Measurements from ENCODE around the gene COX4I1.

COX4I1 gene

DNA sequence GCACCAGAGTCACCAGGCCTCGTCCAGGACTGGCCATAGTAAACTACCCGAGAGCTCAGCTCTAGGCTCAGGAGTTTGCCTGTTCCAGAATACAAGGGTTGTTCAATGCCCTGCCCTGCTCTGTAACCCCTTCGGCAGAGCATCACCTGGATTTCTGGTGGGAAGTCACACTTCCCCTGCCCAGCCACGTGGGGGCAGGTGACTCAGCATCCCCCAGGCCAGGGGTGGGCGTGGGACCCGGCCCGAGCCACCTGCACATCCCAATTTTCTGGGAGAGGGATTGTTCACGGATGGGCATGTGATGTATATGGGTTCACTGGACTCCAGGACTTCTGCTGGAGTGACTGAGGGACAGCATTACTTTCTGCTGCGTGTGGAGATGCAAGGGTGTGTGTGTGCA lies 25.8 kb downstream of the COX4I1 start:
- H3K9me3 ChIP-seq (ENCODE audit: control insufficient read depth, insufficient read depth, low read length) = no peaks in the 10 kb centered on the region
- H3K4me1 ChIP-seq (ENCODE audit: control insufficient read depth, insufficient read depth, low read length) = no peaks in the 10 kb centered on the region
- no peaks in the 10 kb centered on the region for H3K36me3 ChIP-seq (ENCODE audit: control insufficient read depth, insufficient read depth, low read length)
- no peak overlapping the region for H3K4me3 ChIP-seq (ENCODE audit: low read depth, low read length)
- H3K27ac ChIP-seq (ENCODE audit: low read depth, low read length) = no peak overlapping the region
- H3K27me3 ChIP-seq (ENCODE audit: control insufficient read depth, insufficient read depth, low read length) = peaks cover 9% of the 10 kb centered on the region
- H3K9ac ChIP-seq (ENCODE audit: low read depth, low read length) = no peak overlapping the region

DNA sequence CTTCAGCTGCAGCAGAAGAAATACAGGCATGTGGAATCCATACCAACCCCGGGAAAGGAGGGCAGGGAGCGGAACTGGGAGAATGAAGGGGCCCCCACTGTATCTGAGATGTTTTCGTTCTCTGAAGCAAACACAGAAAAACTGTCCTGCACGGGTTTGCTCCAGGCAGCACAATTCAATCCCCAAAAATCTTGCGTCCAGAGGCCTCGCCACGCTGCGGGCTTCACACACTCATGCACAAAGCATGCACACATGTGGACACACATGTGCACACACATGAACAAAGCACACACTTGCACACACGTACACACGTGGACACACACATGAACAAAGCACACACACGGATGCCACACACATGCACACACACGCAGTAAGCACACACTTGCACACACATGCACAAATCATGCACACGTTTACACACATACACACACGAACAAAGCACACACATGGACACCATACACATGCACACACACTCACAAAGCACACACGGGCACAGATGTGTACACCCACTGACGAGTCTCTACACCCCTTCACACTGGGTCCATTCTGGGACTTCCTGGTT lies 27.3 kb downstream of the COX4I1 start:
- no peak overlapping the region for H3K27ac ChIP-seq (ENCODE audit: low read depth, low read length)
- H3K27me3 ChIP-seq (ENCODE audit: control insufficient read depth, insufficient read depth, low read length) = no peaks in the 10 kb centered on the region
- no peak overlapping the region for H3K9ac ChIP-seq (ENCODE audit: low read depth, low read length)
- H3K9me3 ChIP-seq (ENCODE audit: control insufficient read depth, insufficient read depth, low read length) = no peaks in the 10 kb centered on the region
- no peak overlapping the region for H3K4me3 ChIP-seq (ENCODE audit: low read depth, low read length)
- H3K4me1 ChIP-seq (ENCODE audit: control insufficient read depth, insufficient read depth, low read length) = no peaks in the 10 kb centered on the region
- H3K36me3 ChIP-seq (ENCODE audit: control insufficient read depth, insufficient read depth, low read length) = no peaks in the 10 kb centered on the region

DNA sequence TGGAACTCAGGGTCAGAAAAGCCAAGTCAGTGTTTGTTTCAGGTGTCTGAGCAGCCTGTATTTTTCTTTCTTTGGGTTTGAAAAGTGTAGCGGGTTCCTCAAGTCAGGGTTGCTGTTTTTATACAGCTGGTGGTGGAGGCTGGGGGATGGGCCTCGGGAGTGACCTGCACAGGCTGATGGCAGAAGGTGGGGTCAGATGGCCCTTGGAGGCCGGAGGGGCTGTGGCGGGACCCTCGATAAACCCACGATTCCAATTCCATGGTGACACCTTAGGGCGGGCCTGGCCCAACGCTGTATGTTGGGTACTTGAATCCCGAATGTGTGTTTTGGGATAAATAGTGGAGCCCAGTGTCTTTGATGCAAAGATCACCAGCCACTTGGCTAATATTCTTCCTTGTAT lies 28.7 kb downstream of the COX4I1 start:
- no peaks in the 10 kb centered on the region for H3K36me3 ChIP-seq (ENCODE audit: control insufficient read depth, insufficient read depth, low read length)
- H3K9ac ChIP-seq (ENCODE audit: low read depth, low read length) = no peak overlapping the region
- no peak overlapping the region for H3K27ac ChIP-seq (ENCODE audit: low read depth, low read length)
- H3K9me3 ChIP-seq (ENCODE audit: control insufficient read depth, insufficient read depth, low read length) = peaks cover 5% of the 10 kb centered on the region; the same call in 1 of the 2 replicates
- no peak overlapping the region for H3K4me3 ChIP-seq (ENCODE audit: low read depth, low read length)
- H3K4me1 ChIP-seq (ENCODE audit: control insufficient read depth, insufficient read depth, low read length) = no peaks in the 10 kb centered on the region
- no peaks in the 10 kb centered on the region for H3K27me3 ChIP-seq (ENCODE audit: control insufficient read depth, insufficient read depth, low read length)

DNA sequence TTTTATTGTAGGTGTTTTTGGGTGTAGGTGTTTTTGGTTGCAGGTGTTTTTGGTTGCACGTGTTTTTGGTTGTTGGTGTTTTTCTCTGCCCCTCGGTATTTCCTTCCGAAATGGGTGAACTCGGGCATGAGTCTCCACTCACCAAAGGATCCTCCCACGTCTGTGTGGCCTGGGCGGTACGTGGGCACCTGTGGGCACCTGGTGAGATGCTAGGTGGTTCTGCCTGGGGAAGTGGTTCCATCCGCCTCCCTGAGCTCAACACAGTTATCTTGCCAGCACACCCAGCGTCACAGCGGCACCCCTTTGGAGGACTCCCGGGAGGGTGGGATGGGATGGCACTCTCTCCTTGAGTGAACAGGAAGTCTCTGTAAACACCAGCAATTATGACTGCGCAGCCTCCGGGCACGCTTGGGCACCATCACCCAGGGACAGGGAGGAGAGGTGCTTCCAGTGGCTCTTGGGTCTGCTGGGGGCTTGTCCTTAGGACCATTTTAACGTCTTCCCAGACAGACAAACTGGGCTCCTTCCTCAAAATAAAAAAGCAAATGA lies 29.8 kb downstream of the COX4I1 start:
- Histone ChIP-seq H3K4me3 (ENCODE audit: low read depth, low read length) (no peak overlapping the region), H3K9ac (ENCODE audit: low read depth, low read length) (no peak overlapping the region), H3K4me1 (ENCODE audit: control insufficient read depth, insufficient read depth, low read length) (no peaks in the 10 kb centered on the region), H3K27ac (ENCODE audit: low read depth, low read length) (no peak overlapping the region), H3K36me3 (ENCODE audit: control insufficient read depth, insufficient read depth, low read length) (no peaks in the 10 kb centered on the region), H3K27me3 (ENCODE audit: control insufficient read depth, insufficient read depth, low read length) (no peaks in the 10 kb centered on the region), H3K9me3 (ENCODE audit: control insufficient read depth, insufficient read depth, low read length) (peaks cover 7% of the 10 kb centered on the region; the same call in 1 of the 2 replicates)

DNA sequence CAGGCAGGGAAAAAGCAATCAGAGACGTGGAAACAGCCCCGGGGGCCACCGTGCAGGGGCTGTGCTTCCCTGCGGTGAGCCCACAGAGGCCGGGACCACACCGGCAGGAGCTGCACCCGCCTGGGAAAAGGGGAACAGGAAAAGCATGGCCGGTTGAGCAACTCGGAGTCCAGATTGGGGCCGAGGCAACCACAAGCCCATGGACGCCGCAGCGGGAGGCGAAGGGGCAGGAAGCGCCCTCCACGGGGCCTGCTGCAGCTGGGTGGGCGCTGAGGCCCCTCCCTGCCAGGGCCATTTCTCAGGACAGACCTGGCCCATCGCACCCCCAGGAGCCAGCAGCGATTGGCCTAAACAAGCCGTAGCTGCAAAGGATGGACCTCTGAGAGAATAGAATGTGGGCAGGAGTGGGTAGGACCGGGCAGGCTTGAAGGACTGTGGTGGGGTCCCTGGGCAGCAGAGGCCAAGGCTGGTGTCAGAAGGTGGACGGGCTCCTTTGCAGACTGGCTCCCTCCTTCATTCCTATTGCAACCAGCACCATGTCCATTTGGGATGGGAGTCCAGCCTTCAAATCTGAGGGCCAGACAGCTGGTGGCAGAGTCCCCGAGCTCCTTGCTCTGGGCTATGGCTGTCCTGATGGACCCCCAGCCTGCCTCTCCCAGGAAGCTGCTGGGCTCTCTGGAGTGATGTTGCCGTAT lies 30.4 kb downstream of the COX4I1 start:
- Histone ChIP-seq H3K4me1 (ENCODE audit: control insufficient read depth, insufficient read depth, low read length) (no peaks in the 10 kb centered on the region), H3K9ac (ENCODE audit: low read depth, low read length) (no peak overlapping the region), H3K27me3 (ENCODE audit: control insufficient read depth, insufficient read depth, low read length) (no peaks in the 10 kb centered on the region), H3K4me3 (ENCODE audit: low read depth, low read length) (no peak overlapping the region), H3K9me3 (ENCODE audit: control insufficient read depth, insufficient read depth, low read length) (peaks cover 7% of the 10 kb centered on the region; the same call in 1 of the 2 replicates), H3K36me3 (ENCODE audit: control insufficient read depth, insufficient read depth, low read length) (no peaks in the 10 kb centered on the region), H3K27ac (ENCODE audit: low read depth, low read length) (no peak overlapping the region)

DNA sequence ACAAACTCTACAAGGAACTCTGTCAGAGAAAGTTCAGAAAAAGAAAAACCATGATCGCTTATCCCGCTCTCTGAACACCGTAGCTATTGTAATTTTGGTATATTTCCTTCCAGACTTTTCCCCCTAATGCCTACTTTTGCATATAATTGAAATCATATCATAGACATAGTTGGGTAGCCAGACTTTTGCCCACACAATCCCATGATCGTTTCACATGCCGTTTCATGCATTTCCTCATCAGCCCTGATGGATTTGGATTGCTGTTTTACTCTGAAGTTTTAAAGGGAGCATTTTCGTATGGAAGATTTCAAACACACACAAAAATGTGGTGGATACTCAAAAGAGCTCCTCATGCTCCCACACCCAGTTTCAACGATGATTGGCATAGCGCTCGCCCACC lies 31.3 kb downstream of the COX4I1 start:
- Histone ChIP-seq H3K36me3 (ENCODE audit: control insufficient read depth, insufficient read depth, low read length) (no peaks in the 10 kb centered on the region), H3K9me3 (ENCODE audit: control insufficient read depth, insufficient read depth, low read length) (peaks cover 7% of the 10 kb centered on the region; the same call in 1 of the 2 replicates), H3K9ac (ENCODE audit: low read depth, low read length) (no peak overlapping the region), H3K27me3 (ENCODE audit: control insufficient read depth, insufficient read depth, low read length) (no peaks in the 10 kb centered on the region), H3K27ac (ENCODE audit: low read depth, low read length) (no peak overlapping the region), H3K4me1 (ENCODE audit: control insufficient read depth, insufficient read depth, low read length) (no peaks in the 10 kb centered on the region), H3K4me3 (ENCODE audit: low read depth, low read length) (no peak overlapping the region)

DNA sequence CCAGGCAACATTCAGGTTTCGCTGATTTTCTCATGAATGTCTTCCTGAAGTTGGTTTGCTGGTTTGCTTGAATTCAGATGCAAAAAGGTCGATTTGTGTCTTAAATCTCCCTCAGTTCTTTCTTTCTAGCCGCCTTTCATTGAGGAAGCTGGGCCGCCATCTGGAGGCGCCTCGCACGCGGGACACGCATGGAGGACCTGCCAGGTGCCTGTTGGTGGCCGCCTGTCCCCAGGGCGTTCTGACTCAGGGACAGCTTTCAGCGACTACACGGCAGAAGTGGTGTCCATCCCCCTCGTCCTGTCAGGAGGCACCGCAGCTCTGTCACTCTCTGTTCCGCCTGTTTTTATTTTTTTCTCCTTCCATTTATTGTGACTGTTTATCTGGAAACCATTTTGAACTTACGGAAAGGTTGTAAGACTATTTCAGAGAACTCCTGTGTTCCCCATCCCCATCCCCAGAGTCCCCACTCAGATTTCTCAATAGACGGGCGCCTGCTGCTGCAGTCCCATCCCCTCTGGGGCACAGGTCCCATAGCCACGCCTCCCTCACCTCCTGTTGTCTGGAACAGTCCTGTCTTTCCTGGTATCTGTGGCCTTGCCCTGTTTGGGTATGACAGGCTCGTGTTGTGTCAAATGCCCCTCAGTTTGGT lies 33.2 kb downstream of the COX4I1 start:
- H3K27me3 ChIP-seq (ENCODE audit: control insufficient read depth, insufficient read depth, low read length) = no peaks in the 10 kb centered on the region
- no peak overlapping the region for H3K27ac ChIP-seq (ENCODE audit: low read depth, low read length)
- no peak overlapping the region for H3K9ac ChIP-seq (ENCODE audit: low read depth, low read length)
- no peak overlapping the region for H3K4me3 ChIP-seq (ENCODE audit: low read depth, low read length)
- H3K4me1 ChIP-seq (ENCODE audit: control insufficient read depth, insufficient read depth, low read length) = no peaks in the 10 kb centered on the region
- peaks cover 7% of the 10 kb centered on the region; the same call in 1 of the 2 replicates for H3K9me3 ChIP-seq (ENCODE audit: control insufficient read depth, insufficient read depth, low read length)
- no peaks in the 10 kb centered on the region for H3K36me3 ChIP-seq (ENCODE audit: control insufficient read depth, insufficient read depth, low read length)

DNA sequence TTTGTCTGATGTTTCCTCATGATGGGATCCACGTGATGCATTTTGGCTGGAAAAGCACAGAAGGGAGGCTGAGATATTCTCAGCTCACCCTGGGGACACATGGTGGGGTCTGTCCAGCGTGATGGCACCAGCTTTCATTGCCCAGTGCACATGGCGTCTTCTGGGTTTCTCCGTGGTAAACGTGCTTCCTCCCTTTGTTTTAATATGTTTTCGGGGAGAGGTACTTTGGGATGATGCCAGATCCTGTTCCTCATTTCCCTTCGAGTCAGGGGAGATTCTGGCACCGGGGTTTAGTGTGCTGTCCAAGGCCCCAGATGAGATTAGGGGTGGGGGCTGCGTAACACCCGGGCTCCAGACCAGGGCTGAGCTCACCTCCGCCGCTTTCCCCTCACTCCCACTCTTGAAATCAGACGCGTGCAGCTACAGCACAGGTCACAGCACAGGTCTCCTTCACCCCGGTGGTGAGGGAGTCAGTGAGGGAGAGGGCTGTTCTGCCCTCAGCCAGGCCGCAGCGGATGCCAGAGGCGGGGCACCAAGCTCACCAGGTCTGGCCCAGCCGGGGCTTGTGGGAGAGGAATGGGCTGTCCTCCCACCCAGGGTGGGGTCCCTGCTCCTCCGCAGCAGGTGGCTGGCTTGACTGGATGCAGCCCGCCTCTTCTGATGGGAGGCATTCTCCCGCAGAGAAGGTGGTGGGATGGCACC lies 33.9 kb downstream of the COX4I1 start:
- Histone ChIP-seq H3K4me3 (ENCODE audit: low read depth, low read length) (no peak overlapping the region), H3K27me3 (ENCODE audit: control insufficient read depth, insufficient read depth, low read length) (no peaks in the 10 kb centered on the region), H3K27ac (ENCODE audit: low read depth, low read length) (no peak overlapping the region), H3K36me3 (ENCODE audit: control insufficient read depth, insufficient read depth, low read length) (no peaks in the 10 kb centered on the region), H3K9me3 (ENCODE audit: control insufficient read depth, insufficient read depth, low read length) (peaks cover 7% of the 10 kb centered on the region; the same call in 1 of the 2 replicates), H3K4me1 (ENCODE audit: control insufficient read depth, insufficient read depth, low read length) (no peaks in the 10 kb centered on the region), H3K9ac (ENCODE audit: low read depth, low read length) (no peak overlapping the region)

DNA sequence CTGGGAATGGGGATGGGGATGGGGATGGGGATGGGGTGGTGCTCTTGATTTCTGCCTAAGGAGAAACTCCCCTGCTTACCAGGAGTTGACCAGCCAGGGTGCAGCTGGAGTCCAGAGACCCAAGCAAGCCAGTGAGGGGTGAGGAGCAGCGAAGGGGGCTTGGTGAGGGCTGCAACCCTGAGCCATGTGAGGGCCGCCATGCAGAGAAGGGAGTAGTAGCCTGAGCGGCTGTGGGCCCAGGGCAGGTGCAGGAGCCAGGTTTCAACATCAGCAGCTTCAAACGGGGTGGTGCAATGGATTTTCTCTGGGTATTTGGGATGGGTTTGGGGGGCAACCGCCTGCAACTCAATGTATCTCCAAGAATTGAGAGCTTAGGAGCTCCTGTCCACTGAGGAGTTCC lies 35.2 kb downstream of the COX4I1 start:
- Histone ChIP-seq H3K27me3 (ENCODE audit: control insufficient read depth, insufficient read depth, low read length) (no peaks in the 10 kb centered on the region), H3K36me3 (ENCODE audit: control insufficient read depth, insufficient read depth, low read length) (no peaks in the 10 kb centered on the region), H3K9me3 (ENCODE audit: control insufficient read depth, insufficient read depth, low read length) (peaks cover 7% of the 10 kb centered on the region; the same call in 1 of the 2 replicates), H3K4me1 (ENCODE audit: control insufficient read depth, insufficient read depth, low read length) (no peaks in the 10 kb centered on the region), H3K27ac (ENCODE audit: low read depth, low read length) (no peak overlapping the region), H3K4me3 (ENCODE audit: low read depth, low read length) (no peak overlapping the region), H3K9ac (ENCODE audit: low read depth, low read length) (no peak overlapping the region)

DNA sequence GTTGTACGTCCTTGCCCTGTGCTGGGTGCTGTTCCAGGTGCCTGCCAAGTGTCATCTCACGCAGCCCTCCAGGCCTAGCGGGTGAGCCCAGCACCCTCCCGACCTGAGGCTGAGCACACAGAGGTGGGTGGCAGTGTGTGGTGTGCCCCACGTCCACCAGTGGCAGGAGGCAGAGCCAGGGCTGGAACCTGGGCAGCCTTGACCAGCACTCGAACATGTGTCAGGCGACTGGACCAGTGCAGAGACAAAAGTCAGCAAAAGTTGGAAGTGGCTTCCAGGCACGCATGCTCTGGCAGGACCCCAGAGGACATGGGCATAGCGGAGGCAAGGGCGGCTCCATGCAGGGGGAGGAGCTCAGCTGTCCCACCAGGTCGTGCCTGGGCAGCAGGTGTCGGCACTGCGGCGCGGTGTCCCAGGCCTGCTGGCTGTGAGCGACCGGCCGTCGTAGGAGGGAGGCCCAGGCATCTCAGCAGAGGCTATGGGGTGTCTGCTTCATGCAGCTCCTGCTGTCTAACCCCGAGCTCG lies 35.8 kb downstream of the COX4I1 start:
- peaks cover 7% of the 10 kb centered on the region; the same call in 1 of the 2 replicates for H3K9me3 ChIP-seq (ENCODE audit: control insufficient read depth, insufficient read depth, low read length)

More for the DNA sequence above, 35.8 kb downstream of the COX4I1 start:
- Histone ChIP-seq H3K4me1 (ENCODE audit: control insufficient read depth, insufficient read depth, low read length) (no peaks in the 10 kb centered on the region), H3K9ac (ENCODE audit: low read depth, low read length) (no peak overlapping the region), H3K27ac (ENCODE audit: low read depth, low read length) (no peak overlapping the region), H3K27me3 (ENCODE audit: control insufficient read depth, insufficient read depth, low read length) (no peaks in the 10 kb centered on the region), H3K36me3 (ENCODE audit: control insufficient read depth, insufficient read depth, low read length) (no peaks in the 10 kb centered on the region), H3K4me3 (ENCODE audit: low read depth, low read length) (no peak overlapping the region)

Measured in HUES48 (cell line).